ENCODE results near the gene CDC20. TPM values are rescaled to one million over a fixed set of nuclear protein-coding genes. Genes with fewer than 3 reads are reported as not detected.
"Not testable (repeated sequence)": the region's sequence is repeated elsewhere in the genome, so short reads cannot be mapped to it uniquely, and the experiment has no call there.

Gene CDC20
- polyA plus RNA-seq, 1 experiment, result 22.8 TPM

GRCh38 chr1:43367026-43367903, 8.5 kb downstream of the CDC20 start:
- H3K27me3 ChIP-seq (ENCODE audit: control insufficient read depth, insufficient read depth, low read length), result no peaks in the 10 kb centered on the region
- peak overlapping the region; percentile 78 for H3K4me3 ChIP-seq (ENCODE audit: low read depth, low read length)
- 0 out of 2 replicates have a peak, but pooled peaks have one; percentile 1 for TF ChIP-seq CTCF (IDR thresholded peaks at IDR 0.05; ENCODE audit: low read depth, low read length)
- no peak for DNase-seq (ENCODE audit: low read depth, low spot score)
- CTCF ChIA-PET, result interaction anchor here (0.6 to 1.6 kb wide), 6 partner anchors 10 to 1376 kb away, joined by 3 to 6 read pairs (median 4); no protein-coding TSS in a partner anchor
- POLR2A ChIA-PET, result interaction anchor here (0.6 to 2.6 kb wide), 6 partner anchors 9 to 137 kb away, joined by 3 to 25 read pairs (median 4); partner anchors contain the start of gene CDC20
- peaks cover 4% of the 10 kb centered on the region; the same call in 1 of the 2 replicates for H3K9me3 ChIP-seq (ENCODE audit: control insufficient read depth, insufficient read depth, low read length)
- peak overlapping the region; percentile 57 for H3K27ac ChIP-seq (ENCODE audit: low read depth, low read length)

- ChIA-PET CTCF (interaction anchor here (0.5 to 1.6 kb wide), 7 partner anchors 9 to 1302 kb away, joined by 3 to 4 read pairs (median 4); no protein-coding TSS in a partner anchor), POLR2A (interaction anchor here (0.9 to 2.6 kb wide), 3 partner anchors 10 to 135 kb away, joined by 3 to 25 read pairs (median 5); partner anchors contain the start of gene CDC20)
- Histone ChIP-seq H3K27me3 (ENCODE audit: control insufficient read depth, insufficient read depth, low read length) (no peaks in the 10 kb centered on the region), H3K27ac (ENCODE audit: low read depth, low read length) (peak within 1 kb of the TSS; percentile 77), H3K9me3 (ENCODE audit: control insufficient read depth, insufficient read depth, low read length) (no peaks in the 10 kb centered on the region), H3K4me3 (ENCODE audit: low read depth, low read length) (peak within 1 kb of the TSS; percentile 78)
- TF ChIP-seq CTCF (IDR thresholded peaks at IDR 0.05; ENCODE audit: low read depth, low read length), result peak; percentile 42
- DNase-seq (ENCODE audit: low read depth, low spot score), result peak; percentile 41
Observed at GRCh38 chr1:43367904-43368645, 9.3 kb downstream of the CDC20 start, which contains the start of gene ELOVL1. TSS of gene ELOVL1 (minus strand) at chr1:43368011. CDS start at chr1:43365609, 2,402 bp downstream.

- Histone ChIP-seq H3K4me3 (ENCODE audit: low read depth, low read length) (peak overlapping the region; percentile 67), H3K27ac (ENCODE audit: low read depth, low read length) (peak overlapping the region; percentile 77), H3K27me3 (ENCODE audit: control insufficient read depth, insufficient read depth, low read length) (no peaks in the 10 kb centered on the region), H3K9me3 (ENCODE audit: control insufficient read depth, insufficient read depth, low read length) (no peaks in the 10 kb centered on the region)
- no peak for DNase-seq (ENCODE audit: low read depth, low spot score)
- ChIA-PET POLR2A (interaction anchor here (0.9 to 2.6 kb wide), 2 partner anchors 11 to 14 kb away, joined by 3 to 25 read pairs; partner anchors contain the start of gene CDC20), CTCF (interaction anchor here (0.5 to 1.6 kb wide), 6 partner anchors 8 to 1301 kb away, joined by 3 to 4 read pairs (median 4); no protein-coding TSS in a partner anchor)
- TF ChIP-seq CTCF (IDR thresholded peaks at IDR 0.05; ENCODE audit: low read depth, low read length), result no peak
Observed at GRCh38 chr1:43368646-43369020, 9.9 kb downstream of the CDC20 start.

- POLR2A ChIA-PET, result interaction anchor here (0.6 to 0.7 kb wide), 3 partner anchors 11 to 14 kb away, joined by 4 to 6 read pairs (median 6); partner anchors contain the start of gene CDC20
- CTCF ChIA-PET, result interaction anchor here (0.7 kb wide), 1 partner anchor 45 kb away, joined by 3 read pairs; no protein-coding TSS in a partner anchor
- H3K27ac ChIP-seq (ENCODE audit: low read depth, low read length), result not testable (repeated sequence)
Observed at GRCh38 chr1:43369779-43370178, 11.0 kb downstream of the CDC20 start.

GRCh38 chr1:43370564-43370963, 11.8 kb downstream of the CDC20 start:
- no peak for DNase-seq (ENCODE audit: low read depth, low spot score)
- Histone ChIP-seq H3K9me3 (ENCODE audit: control insufficient read depth, insufficient read depth, low read length) (no peaks in the 10 kb centered on the region), H3K27ac (ENCODE audit: low read depth, low read length) (no peak overlapping the region), H3K27me3 (ENCODE audit: control insufficient read depth, insufficient read depth, low read length) (no peaks in the 10 kb centered on the region), H3K4me3 (ENCODE audit: low read depth, low read length) (no peak overlapping the region)
- CTCF ChIA-PET, result interaction anchor here (0.7 kb wide), 1 partner anchor 44 kb away, joined by 3 read pairs; no protein-coding TSS in a partner anchor
- no peak for TF ChIP-seq CTCF (IDR thresholded peaks at IDR 0.05; ENCODE audit: low read depth, low read length)
- POLR2A ChIA-PET, result no interaction called here

More at GRCh38 chr1:43369779-43370178, 11.0 kb downstream of the CDC20 start:
- DNase-seq (ENCODE audit: low read depth, low spot score); H3K4me3 ChIP-seq (ENCODE audit: low read depth, low read length); H3K9me3 ChIP-seq (ENCODE audit: control insufficient read depth, insufficient read depth, low read length); H3K27me3 ChIP-seq (ENCODE audit: control insufficient read depth, insufficient read depth, low read length): not testable (repeated sequence)

Measured in AG04450 (cell line).